Hepatocyte (in vitro differentiated cells): ENCODE data around the gene NDUFA11.

Experiments
- CTCF ChIP-seq: fragments of 200-600 bp; sonication (generic); IDR thresholded peaks from 2 replicates; pipeline ENCODE4 v1.5.1; 2016; ENCODE audit warnings: antibody characterized with exemption, mild to moderate bottlenecking; ENCODE audit not compliant: poor library complexity
- EZH2 ChIP-seq: fragments of 200-600 bp; sonication (generic); IDR thresholded peaks from 2 replicates; pipeline ENCODE4 v1.6.1; 2016; ENCODE audit warnings: antibody characterized with exemption, mild to moderate bottlenecking, borderline replicate concordance
- EZH2phosphoT487 ChIP-seq: fragments of 200-600 bp; sonication (generic); IDR thresholded peaks from one replicate; pipeline ENCODE4 v1.6.1; 2018; ENCODE audit warnings: antibody characterized with exemption, mild to moderate bottlenecking, low read depth, moderate library complexity; ENCODE audit not compliant: unreplicated experiment, severe bottlenecking

DNA sequence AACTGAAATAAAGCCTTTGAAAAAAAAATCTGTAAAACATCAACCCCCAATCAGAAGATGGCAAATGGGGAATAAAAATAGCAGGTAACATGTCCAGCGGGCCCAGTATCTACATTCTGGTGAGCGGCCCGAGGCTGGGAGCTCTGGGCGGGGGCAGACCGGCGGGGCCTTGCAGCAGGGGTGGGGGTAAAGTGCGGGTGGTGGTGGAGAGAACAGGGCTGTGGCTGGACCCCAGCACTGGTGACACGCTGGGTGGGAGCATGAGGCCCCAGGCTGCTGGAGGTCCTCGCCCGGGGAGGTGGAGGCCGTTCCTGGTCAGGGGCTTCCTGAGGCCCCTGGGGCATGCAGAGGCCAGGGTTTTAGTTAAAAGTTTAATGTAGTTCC is 12.2 kb upstream of the NDUFA11 start:
- no peak for TF ChIP-seq CTCF
- no peak for TF ChIP-seq EZH2
- no peak for TF ChIP-seq EZH2phosphoT487
